Bronchial epithelial cell (primary cell): ENCODE data around the gene OTOP3. TPM values are rescaled to one million over a fixed set of nuclear protein-coding genes. Genes with fewer than 3 reads are reported as not detected.

ENCODE experiments used
- DNase-seq: peaks from one replicate; pipeline ENCODE4 v3.0.0-alpha.2; 2010; ENCODE audit warnings: low read depth
- FAIRE-seq: peaks from 2 replicates; lab custom pipeline; 2011; peaks lifted over from hg19 to GRCh38; lab: Jason Lieb, UNC
- H3K27me3 ChIP-seq: 2 replicates; pipeline ENCODE4 v1.5.1; 2011; ENCODE audit warnings: low read length; ENCODE audit not compliant: control insufficient read depth, insufficient read depth
- H3K36me3 ChIP-seq: 2 replicates; pipeline ENCODE4 v1.5.1; 2011; ENCODE audit warnings: low read length; ENCODE audit not compliant: control insufficient read depth, insufficient read depth
- H3K4me3 ChIP-seq: 2 replicates; pipeline ENCODE4 v1.5.1; 2011; ENCODE audit warnings: mild to moderate bottlenecking, low read depth, low read length, control low read depth
- CTCF ChIP-seq: IDR thresholded peaks from 2 replicates; pipeline ENCODE4 v1.5.1; 2011; ENCODE audit warnings: mild to moderate bottlenecking, moderate library complexity, low read length, control low read depth, inconsistent platforms; ENCODE audit not compliant: insufficient read depth, severe bottlenecking
- total RNA-seq: library from RNA; depleted of rRNA; stranded (reverse); fragments of >200 nt; gene quantifications from 2 replicates; pipeline ENCODE4 v1.2.1, GENCODE V29; 2014

OTOP3 gene
- total RNA-seq, 1 donor from 2014 or later = under 0.01 TPM

GRCh38 chr17:74924250-74924948 lies 11.3 kb upstream of the OTOP3 start, which contains the start of gene OTOP2:
Gene OTOP2 (plus strand): TSS chr17:74924273. CDS start chr17:74924633, 360 bp downstream.
- Histone ChIP-seq H3K36me3 (no peaks in the 10 kb centered on the region), H3K27me3 (peaks cover 17% of the 10 kb centered on the region), H3K4me3 (peak within 1 kb of the TSS; percentile 48)
- FAIRE-seq = no peak
- TF ChIP-seq CTCF = no peak
- no peak for DNase-seq

GRCh38 chr17:74925242-74925641 lies 10.5 kb upstream of the OTOP3 start:
- no peak for FAIRE-seq
- Histone ChIP-seq H3K36me3 (no peaks in the 10 kb centered on the region), H3K4me3 (no peak overlapping the region), H3K27me3 (peaks cover 17% of the 10 kb centered on the region)
- no peak for DNase-seq
- no peak for TF ChIP-seq CTCF

GRCh38 chr17:74928786-74929185 lies 6.9 kb upstream of the OTOP3 start:
- no peak for TF ChIP-seq CTCF
- FAIRE-seq = no peak
- DNase-seq = no peak
- H3K4me3 ChIP-seq = no peak overlapping the region
- peaks cover 25% of the 10 kb centered on the region for H3K27me3 ChIP-seq
- H3K36me3 ChIP-seq = no peaks in the 10 kb centered on the region

- Histone ChIP-seq H3K27me3 (peaks cover 18% of the 10 kb centered on the region), H3K36me3 (no peaks in the 10 kb centered on the region), H3K4me3 (no peak overlapping the region)
- no peak for DNase-seq
- no peak for FAIRE-seq
- no peak for TF ChIP-seq CTCF
These were observed 5.1 kb upstream of the OTOP3 start for GRCh38 chr17:74930535-74931036.

GRCh38 chr17:74935048-74935447 lies 650 bp upstream of the OTOP3 start:
- no peak for TF ChIP-seq CTCF
- H3K36me3 ChIP-seq = no peaks in the 10 kb centered on the region
- no peak for FAIRE-seq
- DNase-seq = no peak
- no peak overlapping the region for H3K4me3 ChIP-seq
- peaks cover 38% of the 10 kb centered on the region for H3K27me3 ChIP-seq
